Measurements from ENCODE around the gene SHBG.
"Not testable (repeated sequence)": the region's sequence is repeated elsewhere in the genome, so short reads cannot be mapped to it uniquely, and the experiment has no call there.

The SHBG gene

GRCh38 chr17:7629939-7630571 lies at the start of gene SHBG:
SHBG (plus strand) TSS chr17:7630135; CDS start chr17:7630173, 38 bp downstream.
- DNase-seq, result no peak

- no peak for DNase-seq
Observed at GRCh38 chr17:7580604-7581575, 49.0 kb upstream of the SHBG start.

- DNase-seq, result no peak
Observed at GRCh38 chr17:7582396-7583252, 47.3 kb upstream of the SHBG start.

GRCh38 chr17:7583253-7584109 lies 46.5 kb upstream of the SHBG start, which contains the start of gene MPDU1:
MPDU1 (plus strand) TSS chr17:7583852; CDS start chr17:7583863, 11 bp downstream.
- peak; percentile 85 for DNase-seq

- no peak for DNase-seq
Observed at GRCh38 chr17:7586673-7587419, 43.1 kb upstream of the SHBG start.

- peak; percentile 39 for DNase-seq
Observed at GRCh38 chr17:7587420-7588151, 42.3 kb upstream of the SHBG start.

GRCh38 chr17:7588553-7589203 lies 41.3 kb upstream of the SHBG start:
- no peak for DNase-seq

- peak; percentile 40 for DNase-seq
Observed at GRCh38 chr17:7589204-7589868, 40.6 kb upstream of the SHBG start.

- DNase-seq, result no peak
Observed at GRCh38 chr17:7589891-7590691, 39.8 kb upstream of the SHBG start, which contains the start of gene SOX15. SOX15 (minus strand) TSS chr17:7590094; CDS start chr17:7589676, 418 bp downstream.

- DNase-seq, result no peak
Observed at GRCh38 chr17:7590743-7591142, 39.2 kb upstream of the SHBG start.

GRCh38 chr17:7591596-7591995 lies 38.3 kb upstream of the SHBG start:
- DNase-seq, result no peak

- DNase-seq, result no peak
Observed at GRCh38 chr17:7592422-7593021, 37.4 kb upstream of the SHBG start.

- DNase-seq, result no peak
Observed at GRCh38 chr17:7593296-7593695, 36.6 kb upstream of the SHBG start.

- not testable (repeated sequence) for DNase-seq
Observed at GRCh38 chr17:7597561-7597960, 32.4 kb upstream of the SHBG start.

- DNase-seq, result no peak
Observed at GRCh38 chr17:7606280-7606679, 23.7 kb upstream of the SHBG start.

- no peak for DNase-seq
Observed at GRCh38 chr17:7610641-7611040, 19.3 kb upstream of the SHBG start.

- DNase-seq, result no peak
Observed at GRCh38 chr17:7611635-7612293, 18.2 kb upstream of the SHBG start.

Data from GOT3 (cell line).